ENCODE measurements around the gene ANKRD13A.
A peak's percentile ranks its signal among the peaks of the same experiment; 100 is the strongest.

DNA sequence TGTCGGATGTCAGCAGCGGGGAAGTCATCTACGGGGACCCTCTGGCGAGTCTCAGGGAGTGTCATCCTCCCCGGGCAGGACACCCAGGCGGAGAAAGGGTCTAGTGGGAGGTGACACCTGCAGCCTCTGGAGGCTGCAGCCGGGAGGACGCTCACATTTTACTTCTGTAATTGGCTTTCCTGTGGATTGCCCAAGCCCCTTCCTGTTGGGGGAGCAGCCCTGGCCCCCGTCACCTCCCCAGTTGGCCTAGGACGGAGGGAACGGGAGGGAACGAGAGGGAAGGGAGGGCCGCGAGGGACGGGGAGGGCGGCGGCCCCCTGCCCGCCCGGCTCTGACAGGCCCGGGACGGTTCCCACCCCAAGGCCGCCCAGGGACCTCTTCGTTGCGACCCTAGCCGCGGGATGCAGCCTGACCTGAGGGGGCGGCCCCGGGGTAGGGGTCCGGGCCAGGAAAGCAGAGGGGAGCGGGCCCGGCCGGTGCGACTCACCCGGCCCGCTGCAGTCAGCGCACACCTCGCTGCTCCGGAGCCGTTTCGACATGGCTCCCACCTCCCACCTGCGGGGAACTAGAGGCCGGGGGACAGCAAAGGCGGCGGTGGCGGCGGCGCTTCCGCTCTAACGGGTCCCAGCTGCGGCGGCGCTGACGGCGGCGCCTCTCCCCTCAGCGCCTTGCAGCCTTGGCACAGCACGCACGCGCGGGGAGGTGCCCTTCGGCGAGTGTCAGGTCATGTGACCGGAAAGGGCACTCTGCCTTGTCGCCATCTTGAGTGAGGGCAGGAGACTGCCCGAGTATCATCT lies 3.3 kb upstream of the ANKRD13A start, which contains the start of gene GIT2:
- peak; percentile 86 for TF ChIP-seq POLR2AphosphoS5 (IDR thresholded peaks at IDR 0.05; ENCODE audit: low read depth)
- TF ChIP-seq, protein P1, sequence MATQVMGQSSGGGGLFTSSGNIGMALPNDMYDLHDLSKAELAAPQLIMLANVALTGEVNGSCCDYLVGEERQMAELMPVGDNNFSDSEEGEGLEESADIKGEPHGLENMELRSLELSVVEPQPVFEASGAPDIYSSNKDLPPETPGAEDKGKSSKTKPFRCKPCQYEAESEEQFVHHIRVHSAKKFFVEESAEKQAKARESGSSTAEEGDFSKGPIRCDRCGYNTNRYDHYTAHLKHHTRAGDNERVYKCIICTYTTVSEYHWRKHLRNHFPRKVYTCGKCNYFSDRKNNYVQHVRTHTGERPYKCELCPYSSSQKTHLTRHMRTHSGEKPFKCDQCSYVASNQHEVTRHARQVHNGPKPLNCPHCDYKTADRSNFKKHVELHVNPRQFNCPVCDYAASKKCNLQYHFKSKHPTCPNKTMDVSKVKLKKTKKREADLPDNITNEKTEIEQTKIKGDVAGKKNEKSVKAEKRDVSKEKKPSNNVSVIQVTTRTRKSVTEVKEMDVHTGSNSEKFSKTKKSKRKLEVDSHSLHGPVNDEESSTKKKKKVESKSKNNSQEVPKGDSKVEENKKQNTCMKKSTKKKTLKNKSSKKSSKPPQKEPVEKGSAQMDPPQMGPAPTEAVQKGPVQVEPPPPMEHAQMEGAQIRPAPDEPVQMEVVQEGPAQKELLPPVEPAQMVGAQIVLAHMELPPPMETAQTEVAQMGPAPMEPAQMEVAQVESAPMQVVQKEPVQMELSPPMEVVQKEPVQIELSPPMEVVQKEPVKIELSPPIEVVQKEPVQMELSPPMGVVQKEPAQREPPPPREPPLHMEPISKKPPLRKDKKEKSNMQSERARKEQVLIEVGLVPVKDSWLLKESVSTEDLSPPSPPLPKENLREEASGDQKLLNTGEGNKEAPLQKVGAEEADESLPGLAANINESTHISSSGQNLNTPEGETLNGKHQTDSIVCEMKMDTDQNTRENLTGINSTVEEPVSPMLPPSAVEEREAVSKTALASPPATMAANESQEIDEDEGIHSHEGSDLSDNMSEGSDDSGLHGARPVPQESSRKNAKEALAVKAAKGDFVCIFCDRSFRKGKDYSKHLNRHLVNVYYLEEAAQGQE (IDR thresholded peaks at IDR 0.05; ENCODE audit: unreplicated experiment) = no peak
- TF ChIP-seq, protein P2, sequence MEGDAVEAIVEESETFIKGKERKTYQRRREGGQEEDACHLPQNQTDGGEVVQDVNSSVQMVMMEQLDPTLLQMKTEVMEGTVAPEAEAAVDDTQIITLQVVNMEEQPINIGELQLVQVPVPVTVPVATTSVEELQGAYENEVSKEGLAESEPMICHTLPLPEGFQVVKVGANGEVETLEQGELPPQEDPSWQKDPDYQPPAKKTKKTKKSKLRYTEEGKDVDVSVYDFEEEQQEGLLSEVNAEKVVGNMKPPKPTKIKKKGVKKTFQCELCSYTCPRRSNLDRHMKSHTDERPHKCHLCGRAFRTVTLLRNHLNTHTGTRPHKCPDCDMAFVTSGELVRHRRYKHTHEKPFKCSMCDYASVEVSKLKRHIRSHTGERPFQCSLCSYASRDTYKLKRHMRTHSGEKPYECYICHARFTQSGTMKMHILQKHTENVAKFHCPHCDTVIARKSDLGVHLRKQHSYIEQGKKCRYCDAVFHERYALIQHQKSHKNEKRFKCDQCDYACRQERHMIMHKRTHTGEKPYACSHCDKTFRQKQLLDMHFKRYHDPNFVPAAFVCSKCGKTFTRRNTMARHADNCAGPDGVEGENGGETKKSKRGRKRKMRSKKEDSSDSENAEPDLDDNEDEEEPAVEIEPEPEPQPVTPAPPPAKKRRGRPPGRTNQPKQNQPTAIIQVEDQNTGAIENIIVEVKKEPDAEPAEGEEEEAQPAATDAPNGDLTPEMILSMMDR (conservative IDR thresholded peaks at IDR 0.05; ENCODE audit: low read depth in 2 of 2) = no peak
- TF ChIP-seq EZH2 (IDR thresholded peaks at IDR 0.05; ENCODE audit: low read depth, unreplicated experiment) = no peak
- no peak for TF ChIP-seq EZH2phosphoT487 (IDR thresholded peaks at IDR 0.05; ENCODE audit: unreplicated experiment)
- TF ChIP-seq, protein P3, sequence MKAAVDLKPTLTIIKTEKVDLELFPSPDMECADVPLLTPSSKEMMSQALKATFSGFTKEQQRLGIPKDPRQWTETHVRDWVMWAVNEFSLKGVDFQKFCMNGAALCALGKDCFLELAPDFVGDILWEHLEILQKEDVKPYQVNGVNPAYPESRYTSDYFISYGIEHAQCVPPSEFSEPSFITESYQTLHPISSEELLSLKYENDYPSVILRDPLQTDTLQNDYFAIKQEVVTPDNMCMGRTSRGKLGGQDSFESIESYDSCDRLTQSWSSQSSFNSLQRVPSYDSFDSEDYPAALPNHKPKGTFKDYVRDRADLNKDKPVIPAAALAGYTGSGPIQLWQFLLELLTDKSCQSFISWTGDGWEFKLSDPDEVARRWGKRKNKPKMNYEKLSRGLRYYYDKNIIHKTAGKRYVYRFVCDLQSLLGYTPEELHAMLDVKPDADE (IDR thresholded peaks at IDR 0.05) = peak; percentile 71
- peak; percentile 59 for TF ChIP-seq CREB1 (CRISPR knock-in tag; IDR thresholded peaks at IDR 0.05; ENCODE audit: low read depth)
- TF ChIP-seq ZNF114 (CRISPR knock-in tag; IDR thresholded peaks at IDR 0.05) = no peak

Measured in GM23338 (cell line).